GM12872 (cell line): Measurements from ENCODE around the gene IL17A.

Source experiments
- CTCF ChIP-seq: IDR thresholded peaks from 3 replicates; pipeline ENCODE4 v1.5.1; 2011; ENCODE audit warnings: low read depth, mild to moderate bottlenecking, low read length, moderate library complexity; ENCODE audit not compliant: insufficient read depth

IL17A gene

DNA sequence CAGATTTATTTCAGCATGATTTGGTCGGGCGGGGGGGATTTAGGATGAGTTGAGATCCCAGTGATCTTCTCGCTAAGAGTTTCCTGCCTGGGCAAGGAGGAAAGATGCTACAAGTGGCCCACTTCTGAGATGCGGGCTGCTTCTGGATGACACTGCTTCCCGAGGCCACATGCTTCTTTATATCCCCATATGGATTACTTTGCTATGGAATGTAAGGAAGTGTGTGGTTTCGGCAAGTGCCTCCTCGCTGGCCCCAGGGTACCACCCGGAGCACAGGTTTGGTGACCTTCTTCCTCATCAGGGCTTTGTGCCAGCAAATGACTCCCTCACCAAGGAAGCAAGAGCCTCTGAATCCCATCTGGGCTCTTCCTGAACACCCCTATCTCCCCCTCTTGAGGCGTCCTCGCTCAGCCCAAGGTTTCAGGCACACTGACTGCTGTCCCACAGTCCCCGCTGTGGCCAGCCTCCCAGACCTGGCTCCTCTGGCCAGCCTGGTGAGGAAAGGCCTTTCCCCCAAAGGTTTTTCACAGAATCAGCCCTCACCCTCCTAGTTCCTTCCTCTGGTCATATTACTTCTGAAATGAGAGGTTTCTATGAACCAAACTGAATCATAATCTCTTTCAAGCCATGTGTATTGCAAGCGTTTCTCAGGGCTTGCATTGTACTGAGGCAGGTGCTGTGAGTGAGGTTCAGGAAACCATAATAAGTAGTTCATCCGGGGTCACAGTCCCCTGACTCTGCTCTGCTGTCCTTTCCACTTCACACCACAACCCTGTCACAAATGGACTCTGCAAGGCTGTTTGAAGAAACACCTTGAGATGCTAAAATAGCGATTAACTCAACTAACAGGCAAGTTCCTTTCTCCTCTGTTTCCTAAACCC lies 41.7 kb upstream of the IL17A start:
- no peak for TF ChIP-seq CTCF

DNA sequence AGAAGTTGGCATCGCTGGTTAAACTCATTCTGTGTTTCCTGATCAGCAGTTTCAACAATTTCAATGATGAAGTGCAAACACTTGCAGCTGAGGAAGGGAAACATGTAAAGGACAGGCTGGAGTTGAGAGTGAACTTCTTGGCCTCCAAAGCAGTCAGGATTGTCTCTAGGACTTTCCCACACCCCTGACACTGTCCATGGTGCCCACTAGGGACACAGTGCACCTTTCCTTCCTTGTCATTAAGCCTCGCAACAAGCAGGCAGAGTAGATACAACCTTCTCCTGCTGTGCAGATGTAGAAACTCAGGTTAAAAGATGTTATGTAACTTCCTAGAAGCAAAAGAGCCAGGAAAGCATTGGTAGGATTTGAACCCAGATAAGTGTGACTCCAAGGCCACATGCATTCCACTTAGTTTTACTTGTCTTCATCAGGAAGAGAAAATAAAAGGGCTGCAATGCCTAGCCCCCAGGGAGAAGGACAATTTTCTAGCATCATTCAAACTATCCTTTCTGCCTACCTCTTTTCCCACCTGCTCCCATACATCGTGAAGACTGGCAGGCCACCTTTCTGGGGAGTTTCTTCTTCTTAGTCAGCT lies 39.2 kb upstream of the IL17A start:
- TF ChIP-seq CTCF = no peak

DNA sequence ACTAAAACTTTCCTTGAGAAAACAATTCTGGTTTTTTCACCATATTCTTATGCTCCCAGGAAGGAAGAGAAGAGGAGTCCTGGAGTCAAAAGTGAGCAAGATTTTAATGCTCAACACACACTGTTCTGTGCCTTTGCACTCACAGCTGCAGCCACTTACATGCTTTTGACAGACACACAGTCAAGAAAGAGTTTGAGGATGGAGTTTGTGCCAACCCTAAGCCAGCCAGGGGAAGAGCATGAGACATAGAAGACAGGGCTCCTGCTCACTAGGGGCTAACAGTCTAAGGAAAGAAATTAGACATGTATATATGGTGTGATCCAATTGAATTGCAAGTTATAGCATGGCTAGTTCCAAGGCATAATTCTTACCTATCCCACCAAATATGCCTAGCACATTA lies 37.1 kb upstream of the IL17A start:
- no peak for TF ChIP-seq CTCF

DNA sequence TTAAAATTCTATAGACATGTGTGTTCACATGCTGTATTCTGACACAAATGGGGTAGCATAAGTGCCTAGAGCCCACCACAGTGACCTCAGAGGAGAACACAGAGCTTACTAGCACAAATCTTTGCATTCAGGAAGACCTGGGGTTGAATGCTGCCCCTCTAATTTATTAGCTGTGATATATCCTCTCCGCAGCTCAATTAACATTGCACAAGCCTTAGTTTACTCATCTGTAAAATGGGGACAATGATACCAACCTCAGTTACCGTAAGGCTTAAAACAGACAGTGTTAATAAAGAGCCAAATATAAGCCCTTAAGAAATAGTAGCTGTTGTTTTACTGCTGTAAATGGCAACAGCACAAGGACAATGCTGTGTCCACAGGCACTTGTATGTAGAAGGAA lies 36.2 kb upstream of the IL17A start:
- TF ChIP-seq CTCF = no peak

DNA sequence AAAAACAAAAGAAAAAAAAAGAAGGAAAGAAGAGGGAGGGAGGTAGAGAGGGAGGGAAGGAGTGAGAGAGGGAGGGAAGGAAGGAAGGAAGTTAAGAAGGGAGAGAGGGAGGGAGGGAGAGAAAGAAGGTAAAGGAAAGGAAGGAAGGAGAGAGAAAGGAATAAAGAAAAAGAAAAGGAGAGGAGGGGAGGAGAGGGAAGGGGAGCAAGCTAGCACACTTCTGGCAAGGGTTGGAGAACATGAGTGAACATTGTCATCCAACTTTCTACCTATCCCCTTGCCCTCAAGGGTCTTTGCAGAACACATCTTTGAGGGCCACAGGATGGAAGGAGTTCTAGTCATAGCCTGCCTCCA lies 34.1 kb upstream of the IL17A start:
- no peak for TF ChIP-seq CTCF

GRCh38 chr6:52152711-52153160 lies 33.4 kb upstream of the IL17A start:
- no peak for TF ChIP-seq CTCF

- no peak for TF ChIP-seq CTCF
These were observed 31.8 kb upstream of the IL17A start for GRCh38 chr6:52154381-52154780.
